ENCODE results near the gene PRR33. TPM values are rescaled to one million over a fixed set of nuclear protein-coding genes. Genes with fewer than 3 reads are reported as not detected.
"Not testable (repeated sequence)": the region's sequence is repeated elsewhere in the genome, so short reads cannot be mapped to it uniquely, and the experiment has no call there.

PRR33 gene
- total RNA-seq, 2 experiments from 2014 or later: 0.07 to 0.12 TPM

DNA sequence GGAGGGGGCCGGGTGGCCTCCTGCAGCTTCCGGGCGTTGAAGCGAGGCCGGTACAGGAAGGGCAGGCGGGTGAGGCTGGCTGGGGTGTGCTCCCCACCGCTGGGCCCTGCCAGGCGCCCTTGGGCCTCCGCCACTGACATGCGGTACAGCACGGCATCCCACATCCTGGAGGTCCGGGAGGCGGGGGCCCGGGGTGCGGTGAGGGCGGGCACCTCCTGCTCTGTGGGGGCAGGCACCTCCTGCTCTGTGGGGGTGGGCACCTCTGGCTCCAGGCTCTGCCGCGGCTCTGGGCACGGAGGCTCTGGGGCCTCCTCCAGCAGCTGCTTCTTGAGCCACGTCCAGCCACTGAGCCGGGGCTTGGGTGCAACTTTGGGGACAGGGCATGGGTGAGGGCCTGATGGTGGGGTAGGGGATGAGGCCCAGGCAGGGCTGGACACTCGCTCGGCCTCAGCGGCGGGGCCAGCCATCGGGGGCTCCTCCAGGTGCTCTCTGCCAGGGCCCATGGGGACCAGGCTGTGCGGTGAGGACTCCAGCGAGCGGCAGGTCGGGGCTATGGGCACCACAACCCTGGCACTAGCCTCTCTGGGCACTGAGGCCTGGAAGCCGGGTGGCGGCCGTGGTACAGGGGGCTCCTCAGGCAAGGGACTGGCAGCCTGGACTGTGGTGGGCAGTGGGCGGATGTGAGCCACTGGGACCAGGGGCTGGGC lies 2.3 kb downstream of the PRR33 start:
- Mint-ChIP-seq H3K4me1 (ENCODE audit: low read depth) (peaks cover 23% of the 10 kb centered on the region), H3K9me3 (no peaks in the 10 kb centered on the region), H3K4me3 (peak overlapping the region; percentile 79), H3K27me3 (ENCODE audit: low read depth) (no peaks in the 10 kb centered on the region), H3K27ac (peak overlapping the region; percentile 58), H3K36me3 (ENCODE audit: low read depth) (peaks cover 6% of the 10 kb centered on the region)
- DNase-seq: peak; percentile 84
- CTCF ChIA-PET: interaction anchor here (0.7 to 1.5 kb wide), 5 partner anchors 51 to 112 kb away, joined by 3 to 5 read pairs (median 3); partner anchors contain the start of gene TNNI2
- intact Hi-C loops (cut with micrococcal nuclease): loop anchor here (10.0 kb wide), 1 partner anchor 55 kb away; the partner anchor contains the start of genes SYT8 and TNNI2

DNA sequence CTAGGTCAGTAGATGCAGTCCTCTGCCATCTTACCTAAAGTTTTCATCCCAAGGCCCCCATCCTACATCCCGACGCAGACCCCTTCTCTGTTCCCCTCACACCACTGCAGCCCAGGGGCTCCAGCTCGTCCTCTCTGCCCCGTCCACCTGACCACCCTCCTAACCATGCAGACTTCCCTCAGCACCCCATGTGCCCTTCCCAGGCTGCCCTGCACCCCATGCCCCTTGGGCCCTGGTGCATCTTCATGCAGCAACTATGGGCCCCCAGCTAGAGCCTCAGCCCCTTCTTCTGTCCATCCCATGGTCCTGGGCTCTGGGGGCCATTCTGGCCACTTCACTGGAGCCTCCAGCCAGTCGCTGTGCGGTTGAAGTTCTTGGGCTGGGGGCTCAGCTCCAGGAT lies 2.9 kb downstream of the PRR33 start:
- Mint-ChIP-seq H3K36me3 (ENCODE audit: low read depth) (peaks cover 6% of the 10 kb centered on the region), H3K27ac (peak overlapping the region; percentile 58), H3K9me3 (no peaks in the 10 kb centered on the region), H3K27me3 (ENCODE audit: low read depth) (no peaks in the 10 kb centered on the region), H3K4me1 (ENCODE audit: low read depth) (peaks cover 23% of the 10 kb centered on the region), H3K4me3 (peak overlapping the region; percentile 79)
- intact Hi-C loops (cut with micrococcal nuclease): loop anchor here (10.0 kb wide), 1 partner anchor 54 kb away; the partner anchor contains the start of genes SYT8 and TNNI2
- CTCF ChIA-PET: interaction anchor here (0.6 to 1.2 kb wide), 4 partner anchors 50 to 113 kb away, joined by 3 to 5 read pairs (median 3); partner anchors contain the start of gene TNNI2
- no peak for DNase-seq

DNA sequence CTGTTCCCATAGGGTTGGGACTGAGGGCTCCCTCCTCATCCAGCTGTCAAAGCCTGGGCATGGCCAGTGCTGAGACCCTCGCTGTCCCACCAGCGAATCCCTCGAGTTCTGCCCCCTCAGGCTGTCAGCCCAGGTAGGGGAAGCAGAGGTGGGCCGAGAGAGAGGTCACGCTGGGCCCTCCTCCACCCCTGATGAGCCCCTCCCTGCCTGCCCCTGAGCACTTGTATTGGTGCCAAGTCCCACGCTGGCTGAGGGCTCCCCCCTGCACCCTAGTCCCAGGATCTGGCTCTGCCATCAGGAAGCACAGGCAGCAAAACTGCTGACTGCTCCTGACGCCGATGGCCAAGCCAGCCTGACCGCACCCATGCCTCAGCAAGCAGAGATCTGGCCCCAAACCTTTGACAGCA lies 3.3 kb downstream of the PRR33 start:
- no peaks in the 10 kb centered on the region for H3K27me3 Mint-ChIP-seq (ENCODE audit: low read depth)
- CTCF ChIA-PET: interaction anchor here (0.6 to 1.2 kb wide), 3 partner anchors 50 to 113 kb away, joined by 3 to 5 read pairs (median 3); partner anchors contain the start of gene TNNI2
- intact Hi-C loops (cut with micrococcal nuclease): loop anchor here (10.0 kb wide), 1 partner anchor 54 kb away; the partner anchor contains the start of genes SYT8 and TNNI2
- no peaks in the 10 kb centered on the region for H3K9me3 Mint-ChIP-seq
- DNase-seq: no peak
- H3K27ac Mint-ChIP-seq: no peak overlapping the region
- peaks cover 6% of the 10 kb centered on the region for H3K36me3 Mint-ChIP-seq (ENCODE audit: low read depth)
- H3K4me3 Mint-ChIP-seq: peak overlapping the region; percentile 79
- peaks cover 21% of the 10 kb centered on the region for H3K4me1 Mint-ChIP-seq (ENCODE audit: low read depth)

DNA sequence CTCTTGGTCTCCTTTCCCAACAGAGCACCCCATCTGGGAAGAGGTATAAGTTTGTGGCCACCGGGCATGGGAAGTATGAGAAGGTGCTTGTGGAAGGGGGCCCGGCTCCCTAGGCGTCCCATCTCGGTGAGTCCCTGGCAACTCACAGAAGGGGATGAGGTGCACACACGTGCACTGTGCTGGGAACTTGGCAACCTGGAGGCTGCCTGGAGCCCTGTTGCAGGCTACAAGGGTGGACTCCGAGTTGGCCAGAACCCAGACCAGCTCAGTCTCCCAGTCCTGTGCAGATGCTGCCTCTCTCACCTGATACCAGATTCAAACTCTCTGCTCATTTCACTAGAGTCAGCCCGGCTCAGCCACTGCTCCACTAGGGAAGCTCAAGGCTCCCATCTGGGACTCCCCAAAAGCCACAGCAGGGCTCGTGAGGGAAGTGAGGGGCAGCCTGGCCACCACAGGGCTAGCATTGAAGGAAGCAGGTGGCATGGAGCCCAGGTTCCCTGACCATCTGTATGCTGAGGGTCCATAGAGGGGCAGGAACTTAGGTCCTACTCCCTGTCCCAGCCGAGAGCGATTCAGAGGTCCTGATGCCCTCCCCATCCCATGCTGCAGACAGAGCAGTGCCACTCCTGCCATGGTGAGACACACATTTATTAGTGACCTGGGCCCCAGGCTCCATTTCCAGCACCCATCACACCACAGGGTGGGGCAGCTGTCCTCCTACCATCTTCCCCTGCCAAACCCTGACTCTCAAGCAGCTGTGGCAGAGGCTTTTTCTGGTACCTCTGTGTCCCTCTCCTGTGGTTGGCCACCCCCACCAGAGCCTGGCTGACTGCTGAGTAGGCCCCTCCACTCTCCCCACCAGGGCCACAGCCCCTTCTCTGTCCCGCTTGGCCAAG lies 4.0 kb downstream of the PRR33 start:
- intact Hi-C loops (cut with micrococcal nuclease): loop anchor here (10.0 kb wide), 1 partner anchor 53 kb away; the partner anchor contains the start of genes SYT8 and TNNI2
- CTCF ChIA-PET: interaction anchor here (0.6 to 1.1 kb wide), 2 partner anchors 49 to 114 kb away, joined by 3 read pairs; partner anchors contain the start of gene TNNI2
- Mint-ChIP-seq H3K27ac (no peak overlapping the region), H3K4me1 (ENCODE audit: low read depth) (peaks cover 20% of the 10 kb centered on the region), H3K4me3 (no peak overlapping the region), H3K27me3 (ENCODE audit: low read depth) (no peaks in the 10 kb centered on the region), H3K9me3 (no peaks in the 10 kb centered on the region), H3K36me3 (ENCODE audit: low read depth) (peaks cover 5% of the 10 kb centered on the region)
- no peak for DNase-seq

DNA sequence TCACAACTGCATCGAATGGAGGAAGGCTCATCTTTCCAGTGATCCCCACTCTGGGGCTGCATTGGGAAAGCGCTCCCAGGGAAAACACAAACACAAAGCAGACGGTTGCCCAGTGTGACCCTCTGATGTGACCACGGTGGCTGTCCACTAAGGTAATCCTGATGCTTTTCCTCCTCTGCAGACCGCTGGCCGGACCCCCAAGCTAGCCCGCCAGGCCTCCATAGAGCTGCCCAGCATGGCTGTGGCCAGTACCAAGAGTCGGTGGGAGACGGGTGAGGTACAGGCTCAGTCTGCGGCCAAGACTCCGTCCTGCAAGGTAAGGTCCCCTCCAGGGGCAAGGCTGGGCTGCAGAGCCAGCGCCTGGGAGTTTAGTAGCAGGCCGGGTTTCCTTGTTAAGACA lies 5.1 kb downstream of the PRR33 start:
- H3K36me3 Mint-ChIP-seq (ENCODE audit: low read depth); CTCF ChIA-PET; DNase-seq; H3K9me3 Mint-ChIP-seq; H3K27ac Mint-ChIP-seq; H3K27me3 Mint-ChIP-seq (ENCODE audit: low read depth); H3K4me3 Mint-ChIP-seq: not testable (repeated sequence)
- peaks cover 16% of the 10 kb centered on the region for H3K4me1 Mint-ChIP-seq (ENCODE audit: low read depth)
- intact Hi-C loops (cut with micrococcal nuclease): loop anchor here (10.0 kb wide), 1 partner anchor 52 kb away; the partner anchor contains the start of genes SYT8 and TNNI2

DNA sequence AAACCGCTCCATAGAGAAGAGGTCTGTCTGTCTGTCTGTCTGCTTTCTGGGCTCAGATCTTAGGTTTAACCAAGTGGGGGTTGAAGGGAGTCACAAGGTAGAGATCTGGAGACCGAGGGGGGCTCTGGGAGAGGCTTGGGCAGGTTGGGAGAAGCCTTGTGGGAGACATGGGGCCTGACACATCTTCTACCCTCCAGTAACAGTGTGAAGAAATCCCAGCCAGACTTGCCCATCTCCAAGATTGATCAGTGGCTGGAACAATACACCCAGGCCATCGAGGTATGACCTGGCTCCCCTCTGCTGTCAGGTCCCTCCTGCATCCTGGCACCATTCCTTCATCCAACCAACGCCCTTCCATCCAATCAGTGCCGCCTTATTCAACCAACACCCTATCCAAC lies 7.4 kb downstream of the PRR33 start:
- CTCF ChIA-PET: no interaction called here
- Mint-ChIP-seq H3K27ac (no peak overlapping the region), H3K9me3 (no peaks in the 10 kb centered on the region), H3K4me3 (no peak overlapping the region), H3K27me3 (ENCODE audit: low read depth) (no peaks in the 10 kb centered on the region), H3K36me3 (ENCODE audit: low read depth) (peaks cover 5% of the 10 kb centered on the region), H3K4me1 (ENCODE audit: low read depth) (peaks cover 10% of the 10 kb centered on the region)
- intact Hi-C loops (cut with micrococcal nuclease): loop anchor here (5.0 to 10.0 kb wide), 2 partner anchors 33 to 50 kb away; partner anchors contain the start of genes SYT8, TNNI2 and TNNT3
- no peak for DNase-seq

DNA sequence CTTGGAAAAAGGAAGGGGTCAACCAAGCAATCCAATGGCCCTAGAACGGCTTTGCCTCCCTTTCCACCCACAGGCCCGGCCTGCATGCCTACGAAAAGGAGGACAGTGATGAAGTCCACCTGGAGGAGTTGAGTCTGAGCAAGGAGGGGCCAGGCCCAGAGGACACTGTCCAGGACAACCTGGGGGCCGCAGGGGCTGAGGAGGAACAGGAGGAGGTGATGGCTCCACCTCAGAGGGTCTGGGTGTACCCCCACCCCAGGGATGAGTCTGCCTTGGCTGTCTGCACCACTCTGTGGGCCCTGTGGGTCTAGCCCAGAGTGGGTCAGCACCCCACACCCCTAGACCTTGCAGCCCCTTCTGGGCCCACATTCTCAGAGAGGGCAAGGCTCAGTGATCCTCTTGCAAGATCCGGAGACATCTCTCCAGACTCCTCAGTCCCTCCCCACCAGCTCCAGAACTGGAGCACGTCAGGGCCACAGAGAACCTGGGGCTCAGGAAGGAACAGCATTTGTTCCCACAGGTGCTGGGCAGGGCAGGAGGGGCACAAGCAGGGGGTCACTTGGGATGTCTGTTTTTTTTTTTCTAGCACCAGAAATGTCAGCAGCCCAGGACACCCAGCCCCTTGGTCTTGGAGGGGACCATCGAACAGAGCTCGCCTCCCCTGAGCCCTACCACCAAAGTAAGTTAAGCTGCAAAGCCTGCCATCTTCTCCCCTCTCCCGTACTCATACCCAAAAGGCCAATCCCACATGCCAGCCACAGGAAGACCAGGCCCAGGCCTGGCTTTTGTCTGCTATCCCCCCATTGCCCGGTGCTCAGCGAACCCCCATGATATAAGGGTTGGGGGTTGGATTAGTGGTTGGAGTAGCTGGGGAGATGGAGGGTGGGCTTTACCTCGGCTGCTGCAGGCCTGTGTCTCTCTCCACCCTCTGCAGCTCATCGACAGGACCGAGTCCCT lies 8.1 kb downstream of the PRR33 start:
- no peak for DNase-seq
- no peaks in the 10 kb centered on the region for H3K9me3 Mint-ChIP-seq
- no peaks in the 10 kb centered on the region for H3K27me3 Mint-ChIP-seq (ENCODE audit: low read depth)
- intact Hi-C loops (cut with micrococcal nuclease): loop anchor here (5.0 to 10.0 kb wide), 2 partner anchors 34 to 49 kb away; partner anchors contain the start of genes SYT8, TNNI2 and TNNT3
- H3K36me3 Mint-ChIP-seq (ENCODE audit: low read depth): peaks cover 1% of the 10 kb centered on the region
- H3K4me3 Mint-ChIP-seq: no peak overlapping the region
- CTCF ChIA-PET: interaction anchor here (0.7 to 2.8 kb wide), 10 partner anchors 7 to 269 kb away, joined by 3 to 42 read pairs (median 10); partner anchors contain the start of genes LSP1 and PRR33
- H3K4me1 Mint-ChIP-seq (ENCODE audit: low read depth): peaks cover 5% of the 10 kb centered on the region
- H3K27ac Mint-ChIP-seq: no peak overlapping the region

DNA sequence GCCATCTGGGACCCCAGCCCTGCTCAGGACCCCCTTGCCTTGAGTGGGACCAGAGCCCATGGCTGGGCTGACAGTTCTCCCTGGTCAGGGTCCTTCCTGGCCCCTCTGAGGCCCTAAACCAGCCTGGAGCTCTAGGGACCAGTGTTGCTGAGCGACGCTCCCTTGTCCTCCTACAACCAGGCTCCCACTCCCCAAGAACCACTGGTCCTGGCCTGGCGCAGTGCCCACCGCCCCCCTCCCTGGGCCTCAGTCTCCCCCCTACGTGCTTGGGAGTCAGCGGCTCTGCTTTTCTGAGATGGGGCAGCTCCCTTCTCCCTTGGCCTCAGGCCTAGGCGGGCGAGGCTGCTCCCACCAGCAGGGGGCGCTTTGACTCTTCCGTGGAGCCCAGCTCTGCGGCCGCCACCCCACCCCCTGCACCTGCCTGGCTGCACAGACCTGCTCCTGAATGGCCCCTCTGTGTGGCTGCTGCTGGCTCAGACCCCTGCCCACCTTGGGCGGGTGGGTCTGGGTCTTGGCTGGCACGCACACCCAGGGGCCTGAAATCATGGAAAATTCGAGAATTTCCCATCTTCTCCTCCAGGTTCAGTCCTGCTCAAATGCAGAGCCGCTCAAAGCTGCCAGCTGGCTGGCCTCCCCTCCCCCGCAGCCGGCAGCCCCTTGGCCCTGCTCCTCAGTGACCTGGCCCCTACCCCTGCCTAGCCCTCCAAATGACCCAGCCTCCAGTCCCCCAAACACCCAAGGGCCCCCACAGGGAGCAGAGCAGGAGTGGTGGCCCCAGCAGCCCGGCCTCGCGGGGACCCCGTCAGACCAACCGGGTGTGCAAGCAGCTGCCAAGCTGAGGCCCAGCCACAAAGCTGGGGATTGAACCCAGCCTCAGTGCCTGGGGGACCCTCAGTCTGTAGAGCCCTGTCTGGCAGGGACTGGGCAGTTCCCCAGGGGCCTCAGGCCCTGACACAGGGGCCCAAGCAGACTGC lies 9.1 kb downstream of the PRR33 start:
- Mint-ChIP-seq H3K9me3 (no peaks in the 10 kb centered on the region), H3K27me3 (ENCODE audit: low read depth) (no peaks in the 10 kb centered on the region), H3K4me3 (no peak overlapping the region), H3K4me1 (ENCODE audit: low read depth) (peaks cover 4% of the 10 kb centered on the region), H3K36me3 (ENCODE audit: low read depth) (peaks cover 1% of the 10 kb centered on the region), H3K27ac (no peak overlapping the region)
- CTCF ChIA-PET: interaction anchor here (0.6 to 2.8 kb wide), 23 partner anchors 8 to 270 kb away, joined by 3 to 42 read pairs (median 5); partner anchors contain the start of genes LSP1 and PRR33
- DNase-seq: peak; percentile 85
- intact Hi-C loops (cut with micrococcal nuclease): loop anchor here (1.0 to 10.0 kb wide), 3 partner anchors 35 to 270 kb away; partner anchors contain the start of genes SYT8, TNNI2 and TNNT3

DNA sequence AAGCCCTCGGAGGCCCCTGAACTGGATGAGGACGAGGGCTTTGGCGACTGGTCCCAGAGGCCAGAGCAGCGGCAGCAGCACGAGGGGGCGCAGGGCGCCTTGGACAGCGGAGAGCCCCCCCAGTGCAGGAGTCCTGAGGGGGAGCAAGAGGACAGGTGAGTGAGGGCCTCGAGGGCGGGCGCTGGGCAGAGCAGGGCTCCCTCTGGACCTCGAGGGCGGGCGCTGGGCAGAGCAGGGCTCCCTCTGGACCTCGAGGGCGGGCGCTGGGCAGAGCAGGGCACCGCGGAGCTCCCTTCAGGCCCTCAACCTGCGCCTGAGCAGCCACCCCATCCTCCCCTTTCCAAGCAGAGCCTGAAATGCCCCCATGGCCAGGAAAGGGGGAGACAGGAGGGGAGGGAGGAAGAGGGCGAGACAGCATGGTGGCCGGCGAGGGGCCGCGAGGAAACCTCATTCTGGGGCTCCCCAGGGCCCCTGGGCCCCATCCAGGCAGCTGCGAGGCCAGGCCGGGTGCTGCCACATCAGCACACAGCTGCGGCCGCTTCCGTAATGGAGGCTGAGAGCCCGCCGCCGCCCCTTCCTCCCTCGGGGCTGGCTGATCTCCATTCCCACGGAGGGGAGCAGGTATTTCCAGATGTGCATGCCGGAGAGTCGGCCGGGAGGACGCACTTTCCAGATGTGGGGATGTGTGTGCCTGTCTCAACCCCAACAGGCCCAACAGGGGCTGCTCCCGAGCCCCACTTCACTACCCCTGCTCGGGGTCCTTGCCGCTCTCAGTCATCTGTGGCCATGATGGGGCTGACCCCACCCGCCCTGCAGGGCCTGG lies 10.0 kb downstream of the PRR33 start:
- H3K9me3 Mint-ChIP-seq: no peaks in the 10 kb centered on the region
- H3K27ac Mint-ChIP-seq: no peak overlapping the region
- DNase-seq: no peak
- CTCF ChIA-PET: interaction anchor here (0.6 to 2.8 kb wide), 23 partner anchors 9 to 271 kb away, joined by 3 to 42 read pairs (median 5); partner anchors contain the start of genes LSP1 and PRR33
- peaks cover 6% of the 10 kb centered on the region for H3K4me1 Mint-ChIP-seq (ENCODE audit: low read depth)
- intact Hi-C loops (cut with micrococcal nuclease): loop anchor here (1.0 to 10.0 kb wide), 3 partner anchors 36 to 271 kb away; partner anchors contain the start of genes SYT8, TNNI2 and TNNT3
- H3K36me3 Mint-ChIP-seq (ENCODE audit: low read depth): peaks cover 1% of the 10 kb centered on the region
- no peaks in the 10 kb centered on the region for H3K27me3 Mint-ChIP-seq (ENCODE audit: low read depth)
- no peak overlapping the region for H3K4me3 Mint-ChIP-seq
